Large intestine (tissue), 3 donors: Measurements from ENCODE around the gene FA2H. TPM values are rescaled to one million over a fixed set of nuclear protein-coding genes. Genes with fewer than 3 reads are reported as not detected.

ENCODE experiments used
- DNase-seq, 2 donors: peaks; one replicate each; pipeline versions ENCODE4 v3.0.0 to v3.0.0-alpha.2; 2013
- H3K27ac ChIP-seq: one replicate; pipeline ENCODE4 v1.5.1; 2013; ENCODE audit warnings: low read length
- H3K27me3 ChIP-seq: 2 replicates; pipeline ENCODE4 v1.6.1; 2013; ENCODE audit warnings: low read length; ENCODE audit not compliant: control insufficient read depth, insufficient read depth
- H3K36me3 ChIP-seq: 2 replicates; pipeline ENCODE4 v1.6.1; 2013; ENCODE audit warnings: low read length; ENCODE audit not compliant: control insufficient read depth, insufficient read depth
- H3K4me1 ChIP-seq: one replicate; pipeline ENCODE4 v1.6.1; 2013; ENCODE audit warnings: low read length; ENCODE audit not compliant: control insufficient read depth, insufficient read depth
- H3K4me3 ChIP-seq: one replicate; pipeline ENCODE4 v1.5.1; 2013; ENCODE audit warnings: low read length
- H3K9me3 ChIP-seq: one replicate; pipeline ENCODE4 v1.6.1; 2013; ENCODE audit warnings: mild to moderate bottlenecking, low read depth, low read length, moderate library complexity; ENCODE audit not compliant: control insufficient read depth
- WGBS: methylation state at CpG from one replicate; pipeline ENCODE4 v1.1.5; 2013; ENCODE audit warnings: low lambda C conversion rate; ENCODE audit not compliant: insufficient coverage; 5-methylcytosine and 5-hydroxymethylcytosine counted together
- polyA plus RNA-seq: library from polyadenylated mRNA; unstranded; fragments of 120-200 nt; gene quantifications from one replicate; pipeline ENCODE4 v1.2.1, GENCODE V29; 2013

The FA2H gene
- polyA plus RNA-seq, 1 donor = 10.4 TPM

GRCh38 chr16:74758801-74759200, 15.8 kb downstream of the FA2H start:
- Histone ChIP-seq H3K4me1 (no peaks in the 10 kb centered on the region), H3K27ac (no peak overlapping the region), H3K4me3 (no peak overlapping the region), H3K27me3 (no peaks in the 10 kb centered on the region), H3K36me3 (no peaks in the 10 kb centered on the region), H3K9me3 (no peaks in the 10 kb centered on the region)
- WGBS = 80% methylated on average over 1 of the region's 4 CpGs
- no peak for DNase-seq

- H3K27ac ChIP-seq = no peak overlapping the region
- H3K4me3 ChIP-seq = no peak overlapping the region
- H3K27me3 ChIP-seq = no peaks in the 10 kb centered on the region
- no peak for DNase-seq
- H3K36me3 ChIP-seq = no peaks in the 10 kb centered on the region
- WGBS = 71% methylated on average over 1 of the region's 4 CpGs
- no peaks in the 10 kb centered on the region for H3K4me1 ChIP-seq
- H3K9me3 ChIP-seq = no peaks in the 10 kb centered on the region
Observed at GRCh38 chr16:74757349-74757748, 17.3 kb downstream of the FA2H start.

- no CpG with 5 or more reads among the region's 6 CpGs for WGBS
- H3K4me3 ChIP-seq = no peak overlapping the region
- H3K4me1 ChIP-seq = no peaks in the 10 kb centered on the region
- H3K9me3 ChIP-seq = no peaks in the 10 kb centered on the region
- no peaks in the 10 kb centered on the region for H3K27me3 ChIP-seq
- DNase-seq = no peak
- no peaks in the 10 kb centered on the region for H3K36me3 ChIP-seq
- H3K27ac ChIP-seq = no peak overlapping the region
Observed at GRCh38 chr16:74756203-74756602, 18.4 kb downstream of the FA2H start.

- no peak for DNase-seq
- Histone ChIP-seq H3K4me3 (no peak overlapping the region), H3K27me3 (no peaks in the 10 kb centered on the region), H3K27ac (no peak overlapping the region), H3K36me3 (no peaks in the 10 kb centered on the region), H3K4me1 (peaks cover 4% of the 10 kb centered on the region), H3K9me3 (no peaks in the 10 kb centered on the region)
- WGBS = 100% methylated on average over 1 of the region's 12 CpGs
Observed at GRCh38 chr16:74753180-74753579, 21.4 kb downstream of the FA2H start.

- H3K27ac ChIP-seq = no peak overlapping the region
- no peaks in the 10 kb centered on the region for H3K27me3 ChIP-seq
- no CpG with 5 or more reads among the region's 5 CpGs for WGBS
- no peak overlapping the region for H3K4me3 ChIP-seq
- H3K4me1 ChIP-seq = peaks cover 4% of the 10 kb centered on the region
- DNase-seq = no peak
- H3K36me3 ChIP-seq = no peaks in the 10 kb centered on the region
- H3K9me3 ChIP-seq = no peaks in the 10 kb centered on the region
Observed at GRCh38 chr16:74752756-74753155, 21.9 kb downstream of the FA2H start.

- no CpG with 5 or more reads among the region's 2 CpGs for WGBS
- H3K36me3 ChIP-seq = no peaks in the 10 kb centered on the region
- H3K27ac ChIP-seq = no peak overlapping the region
- H3K4me3 ChIP-seq = no peak overlapping the region
- H3K27me3 ChIP-seq = no peaks in the 10 kb centered on the region
- peaks cover 4% of the 10 kb centered on the region for H3K4me1 ChIP-seq
- no peak for DNase-seq
- no peaks in the 10 kb centered on the region for H3K9me3 ChIP-seq
Observed at GRCh38 chr16:74752258-74752657, 22.4 kb downstream of the FA2H start.

- no peak for DNase-seq
- H3K27ac ChIP-seq = no peak overlapping the region
- H3K4me3 ChIP-seq = no peak overlapping the region
- H3K27me3 ChIP-seq = no peaks in the 10 kb centered on the region
- peaks cover 4% of the 10 kb centered on the region for H3K4me1 ChIP-seq
- no peaks in the 10 kb centered on the region for H3K9me3 ChIP-seq
- H3K36me3 ChIP-seq = no peaks in the 10 kb centered on the region
- 86% methylated on average over 1 of the region's 5 CpGs for WGBS
Observed at GRCh38 chr16:74751658-74752057, 23.0 kb downstream of the FA2H start.

- no peak overlapping the region for H3K27ac ChIP-seq
- no CpG with 5 or more reads among the region's 20 CpGs for whole genome bisulfite sequencing
- no peak for DNase-seq
Observed at GRCh38 chr16:74749291-74750055, 25.1 kb downstream of the FA2H start.

GRCh38 chr16:74748616-74749026, 26.0 kb downstream of the FA2H start:
- Histone ChIP-seq H3K9me3 (no peaks in the 10 kb centered on the region), H3K27me3 (no peaks in the 10 kb centered on the region), H3K4me3 (no peak overlapping the region), H3K36me3 (no peaks in the 10 kb centered on the region), H3K27ac (no peak overlapping the region), H3K4me1 (peaks cover 22% of the 10 kb centered on the region)
- no peak for DNase-seq
- no CpG with 5 or more reads among the region's 19 CpGs for WGBS

More at GRCh38 chr16:74749291-74750055, 25.1 kb downstream of the FA2H start:
- peaks cover 18% of the 10 kb centered on the region for H3K4me1 ChIP-seq
- no peak overlapping the region for H3K4me3 ChIP-seq
- no peaks in the 10 kb centered on the region for H3K9me3 ChIP-seq
- no peaks in the 10 kb centered on the region for H3K27me3 ChIP-seq
- no peaks in the 10 kb centered on the region for H3K36me3 ChIP-seq

GRCh38 chr16:74747716-74748615, 26.7 kb downstream of the FA2H start:
- no CpG with 5 or more reads among the region's 32 CpGs for WGBS
- DNase-seq = no peak
- Histone ChIP-seq H3K36me3 (no peaks in the 10 kb centered on the region), H3K27ac (no peak overlapping the region), H3K4me3 (no peak overlapping the region), H3K9me3 (no peaks in the 10 kb centered on the region), H3K4me1 (peaks cover 28% of the 10 kb centered on the region), H3K27me3 (no peaks in the 10 kb centered on the region)
